ENCODE data around the gene HS3ST2.

DNA sequence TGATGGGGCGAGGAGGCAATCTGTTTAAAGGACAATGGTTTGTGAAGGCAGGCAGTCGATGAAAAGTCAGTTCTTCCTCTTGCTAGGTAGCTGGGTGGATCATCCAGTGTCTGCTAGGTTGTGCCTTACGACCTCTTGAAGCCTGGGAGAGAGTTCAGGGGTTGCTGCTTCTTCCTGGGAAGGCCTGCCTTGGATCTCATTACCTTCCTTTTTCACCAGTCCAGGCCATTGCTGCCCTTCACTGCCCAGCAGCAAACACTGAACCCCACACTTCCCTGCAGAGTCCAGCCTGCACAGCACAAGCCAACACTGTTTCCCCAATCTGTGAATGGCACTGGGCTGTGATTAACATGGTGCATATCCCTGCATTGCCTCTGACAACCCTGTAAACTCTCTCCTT is 24.7 kb downstream of the HS3ST2 start:
- TF ChIP-seq FOXM1 (IDR thresholded peaks at IDR 0.05; ENCODE audit: low read depth) (no peak), FOXJ3 (CRISPR knock-in tag; IDR thresholded peaks at IDR 0.05) (no peak), RAD21 (IDR thresholded peaks at IDR 0.05; ENCODE audit: low read length) (no peak), POLR2AphosphoS5 (IDR thresholded peaks at IDR 0.05; ENCODE audit: low read depth, low read length) (no peak), EZH2phosphoT487 (IDR thresholded peaks at IDR 0.05; ENCODE audit: borderline replicate concordance, low read depth) (no peak)
- TF ChIP-seq, protein P1, sequence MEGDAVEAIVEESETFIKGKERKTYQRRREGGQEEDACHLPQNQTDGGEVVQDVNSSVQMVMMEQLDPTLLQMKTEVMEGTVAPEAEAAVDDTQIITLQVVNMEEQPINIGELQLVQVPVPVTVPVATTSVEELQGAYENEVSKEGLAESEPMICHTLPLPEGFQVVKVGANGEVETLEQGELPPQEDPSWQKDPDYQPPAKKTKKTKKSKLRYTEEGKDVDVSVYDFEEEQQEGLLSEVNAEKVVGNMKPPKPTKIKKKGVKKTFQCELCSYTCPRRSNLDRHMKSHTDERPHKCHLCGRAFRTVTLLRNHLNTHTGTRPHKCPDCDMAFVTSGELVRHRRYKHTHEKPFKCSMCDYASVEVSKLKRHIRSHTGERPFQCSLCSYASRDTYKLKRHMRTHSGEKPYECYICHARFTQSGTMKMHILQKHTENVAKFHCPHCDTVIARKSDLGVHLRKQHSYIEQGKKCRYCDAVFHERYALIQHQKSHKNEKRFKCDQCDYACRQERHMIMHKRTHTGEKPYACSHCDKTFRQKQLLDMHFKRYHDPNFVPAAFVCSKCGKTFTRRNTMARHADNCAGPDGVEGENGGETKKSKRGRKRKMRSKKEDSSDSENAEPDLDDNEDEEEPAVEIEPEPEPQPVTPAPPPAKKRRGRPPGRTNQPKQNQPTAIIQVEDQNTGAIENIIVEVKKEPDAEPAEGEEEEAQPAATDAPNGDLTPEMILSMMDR (IDR thresholded peaks at IDR 0.05) = no peak
- TF ChIP-seq, protein P2, sequence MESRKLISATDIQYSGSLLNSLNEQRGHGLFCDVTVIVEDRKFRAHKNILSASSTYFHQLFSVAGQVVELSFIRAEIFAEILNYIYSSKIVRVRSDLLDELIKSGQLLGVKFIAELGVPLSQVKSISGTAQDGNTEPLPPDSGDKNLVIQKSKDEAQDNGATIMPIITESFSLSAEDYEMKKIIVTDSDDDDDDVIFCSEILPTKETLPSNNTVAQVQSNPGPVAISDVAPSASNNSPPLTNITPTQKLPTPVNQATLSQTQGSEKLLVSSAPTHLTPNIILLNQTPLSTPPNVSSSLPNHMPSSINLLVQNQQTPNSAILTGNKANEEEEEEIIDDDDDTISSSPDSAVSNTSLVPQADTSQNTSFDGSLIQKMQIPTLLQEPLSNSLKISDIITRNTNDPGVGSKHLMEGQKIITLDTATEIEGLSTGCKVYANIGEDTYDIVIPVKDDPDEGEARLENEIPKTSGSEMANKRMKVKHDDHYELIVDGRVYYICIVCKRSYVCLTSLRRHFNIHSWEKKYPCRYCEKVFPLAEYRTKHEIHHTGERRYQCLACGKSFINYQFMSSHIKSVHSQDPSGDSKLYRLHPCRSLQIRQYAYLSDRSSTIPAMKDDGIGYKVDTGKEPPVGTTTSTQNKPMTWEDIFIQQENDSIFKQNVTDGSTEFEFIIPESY (IDR thresholded peaks at IDR 0.05; ENCODE audit: borderline replicate concordance, low read depth) = no peak
